GM23338 (cell line): Measurements from ENCODE around the gene ZNF653.

Experiments
- CTCF ChIP-seq, 2 experiments: fragments of 200-600 bp in 1 of 2; sonication (generic) in 1 of 2; conservative IDR thresholded peaks; 2 replicates each; pipeline versions ENCODE4 v1.5.1 to v1.6.1; 2016 to 2017; ENCODE audit warnings: antibody characterized with exemption in 2 of 2, low read depth in 2 of 2, mild to moderate bottlenecking in 2 of 2, moderate library complexity in 1 of 2
- ETS1 ChIP-seq: IDR thresholded peaks from 2 replicates; pipeline ENCODE4 v1.6.1; 2016; ENCODE audit warnings: antibody characterized with exemption
- EZH2 ChIP-seq: fragments of 200-600 bp; sonication (generic); IDR thresholded peaks from one replicate; pipeline ENCODE4 v1.8.0; 2017; ENCODE audit warnings: antibody characterized with exemption, mild to moderate bottlenecking, low read depth; ENCODE audit not compliant: unreplicated experiment
- EZH2phosphoT487 ChIP-seq: fragments of 200-600 bp; sonication (generic); IDR thresholded peaks from one replicate; pipeline ENCODE4 v1.8.1; 2018; ENCODE audit warnings: antibody characterized with exemption; ENCODE audit not compliant: unreplicated experiment
- JUNB ChIP-seq: IDR thresholded peaks from one replicate; pipeline ENCODE4 v1.6.1; 2016; ENCODE audit warnings: antibody characterized with exemption; ENCODE audit not compliant: unreplicated experiment
- NANOG ChIP-seq: IDR thresholded peaks from 2 replicates; pipeline ENCODE4 v1.6.1; 2016; ENCODE audit warnings: antibody characterized with exemption, borderline replicate concordance
- POLR2AphosphoS5 ChIP-seq: IDR thresholded peaks from 2 replicates; pipeline ENCODE4 v1.6.1; 2016; ENCODE audit warnings: antibody characterized with exemption, low read depth
- ZNF331 ChIP-seq: fragments of 250-450 bp; sonication (Bioruptor Pico); IDR thresholded peaks from 2 replicates; pipeline ENCODE4 v1.5.0; 2020; ENCODE audit warnings: low read depth, mild to moderate bottlenecking, moderate library complexity
- TF ChIP-seq, protein P1 (sequence below): IDR thresholded peaks from one replicate; pipeline ENCODE4 v1.6.1; 2018; ENCODE audit warnings: antibody characterized with exemption; ENCODE audit not compliant: unreplicated experiment

- TF ChIP-seq EZH2, result no peak
- peak; percentile 49 to 69 for TF ChIP-seq CTCF (conservative IDR thresholded peaks at IDR 0.05; ENCODE audit: low read depth in 2 of 2)
- no peak for TF ChIP-seq POLR2AphosphoS5
- no peak for TF ChIP-seq EZH2phosphoT487
- TF ChIP-seq, protein P1, sequence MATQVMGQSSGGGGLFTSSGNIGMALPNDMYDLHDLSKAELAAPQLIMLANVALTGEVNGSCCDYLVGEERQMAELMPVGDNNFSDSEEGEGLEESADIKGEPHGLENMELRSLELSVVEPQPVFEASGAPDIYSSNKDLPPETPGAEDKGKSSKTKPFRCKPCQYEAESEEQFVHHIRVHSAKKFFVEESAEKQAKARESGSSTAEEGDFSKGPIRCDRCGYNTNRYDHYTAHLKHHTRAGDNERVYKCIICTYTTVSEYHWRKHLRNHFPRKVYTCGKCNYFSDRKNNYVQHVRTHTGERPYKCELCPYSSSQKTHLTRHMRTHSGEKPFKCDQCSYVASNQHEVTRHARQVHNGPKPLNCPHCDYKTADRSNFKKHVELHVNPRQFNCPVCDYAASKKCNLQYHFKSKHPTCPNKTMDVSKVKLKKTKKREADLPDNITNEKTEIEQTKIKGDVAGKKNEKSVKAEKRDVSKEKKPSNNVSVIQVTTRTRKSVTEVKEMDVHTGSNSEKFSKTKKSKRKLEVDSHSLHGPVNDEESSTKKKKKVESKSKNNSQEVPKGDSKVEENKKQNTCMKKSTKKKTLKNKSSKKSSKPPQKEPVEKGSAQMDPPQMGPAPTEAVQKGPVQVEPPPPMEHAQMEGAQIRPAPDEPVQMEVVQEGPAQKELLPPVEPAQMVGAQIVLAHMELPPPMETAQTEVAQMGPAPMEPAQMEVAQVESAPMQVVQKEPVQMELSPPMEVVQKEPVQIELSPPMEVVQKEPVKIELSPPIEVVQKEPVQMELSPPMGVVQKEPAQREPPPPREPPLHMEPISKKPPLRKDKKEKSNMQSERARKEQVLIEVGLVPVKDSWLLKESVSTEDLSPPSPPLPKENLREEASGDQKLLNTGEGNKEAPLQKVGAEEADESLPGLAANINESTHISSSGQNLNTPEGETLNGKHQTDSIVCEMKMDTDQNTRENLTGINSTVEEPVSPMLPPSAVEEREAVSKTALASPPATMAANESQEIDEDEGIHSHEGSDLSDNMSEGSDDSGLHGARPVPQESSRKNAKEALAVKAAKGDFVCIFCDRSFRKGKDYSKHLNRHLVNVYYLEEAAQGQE, result no peak
- TF ChIP-seq NANOG, result no peak
- TF ChIP-seq ETS1, result no peak
- TF ChIP-seq ZNF331 (CRISPR knock-in tag), result no peak
- no peak for TF ChIP-seq JUNB
Observed at GRCh38 chr19:11460207-11460606, 45.4 kb downstream of the ZNF653 start.
